SK-N-SH treated with all-trans-retinoic acid at 6 μM for 48 hours (cell line): ENCODE data around the gene SGPL1.

Experiments
- TF ChIP-seq, protein P1 (sequence below): fragments of 250-450 bp; sonication (Bioruptor Pico); IDR thresholded peaks from 2 replicates; pipeline ENCODE4 v1.5.1; 2020; ENCODE audit warnings: low read depth, mild to moderate bottlenecking, moderate library complexity
- TF ChIP-seq, protein P2 (sequence below): fragments of 250-450 bp; sonication (Bioruptor Pico); IDR thresholded peaks from 2 replicates; pipeline ENCODE4 v1.8.0; 2020; ENCODE audit warnings: mild to moderate bottlenecking, moderate library complexity, borderline replicate concordance

DNA sequence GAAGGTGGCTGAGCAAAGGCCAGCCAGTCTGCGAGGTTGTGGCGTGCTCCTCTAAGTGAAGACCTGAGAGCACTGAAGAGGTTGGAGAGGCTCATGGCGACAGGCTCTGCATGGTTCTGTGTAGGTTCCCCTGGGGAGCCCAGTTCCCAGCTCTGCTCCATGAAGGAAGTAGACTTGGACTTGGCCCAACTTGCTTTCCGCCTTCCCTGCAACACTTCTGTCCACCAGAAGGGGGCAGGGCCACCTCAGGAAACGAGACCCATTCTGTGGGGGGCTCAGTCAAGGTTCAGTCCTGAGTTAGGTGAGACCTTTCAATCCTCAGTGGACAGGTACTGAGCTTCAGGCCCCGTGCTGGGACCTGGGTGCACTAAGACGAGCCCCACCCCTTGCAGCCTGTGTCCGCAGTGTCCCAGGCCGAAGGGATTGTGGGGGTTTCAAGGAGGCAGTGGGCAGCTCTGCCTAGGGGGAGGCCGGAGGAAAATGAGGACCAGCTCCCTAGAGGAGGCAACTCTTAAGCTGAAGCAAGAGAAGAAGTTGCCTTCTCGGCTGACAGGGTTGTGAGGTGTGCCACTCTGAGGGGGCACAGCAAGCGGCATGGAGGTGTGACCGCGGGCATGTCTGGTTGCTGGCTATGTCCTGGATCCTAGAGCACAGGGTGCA is 87.6 kb downstream of the SGPL1 start:
- TF ChIP-seq, protein P1, sequence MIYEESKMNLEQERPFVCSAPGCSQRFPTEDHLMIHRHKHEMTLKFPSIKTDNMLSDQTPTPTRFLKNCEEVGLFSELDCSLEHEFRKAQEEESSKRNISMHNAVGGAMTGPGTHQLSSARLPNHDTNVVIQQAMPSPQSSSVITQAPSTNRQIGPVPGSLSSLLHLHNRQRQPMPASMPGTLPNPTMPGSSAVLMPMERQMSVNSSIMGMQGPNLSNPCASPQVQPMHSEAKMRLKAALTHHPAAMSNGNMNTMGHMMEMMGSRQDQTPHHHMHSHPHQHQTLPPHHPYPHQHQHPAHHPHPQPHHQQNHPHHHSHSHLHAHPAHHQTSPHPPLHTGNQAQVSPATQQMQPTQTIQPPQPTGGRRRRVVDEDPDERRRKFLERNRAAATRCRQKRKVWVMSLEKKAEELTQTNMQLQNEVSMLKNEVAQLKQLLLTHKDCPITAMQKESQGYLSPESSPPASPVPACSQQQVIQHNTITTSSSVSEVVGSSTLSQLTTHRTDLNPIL (CRISPR knock-in tag): no peak
- TF ChIP-seq, protein P2, sequence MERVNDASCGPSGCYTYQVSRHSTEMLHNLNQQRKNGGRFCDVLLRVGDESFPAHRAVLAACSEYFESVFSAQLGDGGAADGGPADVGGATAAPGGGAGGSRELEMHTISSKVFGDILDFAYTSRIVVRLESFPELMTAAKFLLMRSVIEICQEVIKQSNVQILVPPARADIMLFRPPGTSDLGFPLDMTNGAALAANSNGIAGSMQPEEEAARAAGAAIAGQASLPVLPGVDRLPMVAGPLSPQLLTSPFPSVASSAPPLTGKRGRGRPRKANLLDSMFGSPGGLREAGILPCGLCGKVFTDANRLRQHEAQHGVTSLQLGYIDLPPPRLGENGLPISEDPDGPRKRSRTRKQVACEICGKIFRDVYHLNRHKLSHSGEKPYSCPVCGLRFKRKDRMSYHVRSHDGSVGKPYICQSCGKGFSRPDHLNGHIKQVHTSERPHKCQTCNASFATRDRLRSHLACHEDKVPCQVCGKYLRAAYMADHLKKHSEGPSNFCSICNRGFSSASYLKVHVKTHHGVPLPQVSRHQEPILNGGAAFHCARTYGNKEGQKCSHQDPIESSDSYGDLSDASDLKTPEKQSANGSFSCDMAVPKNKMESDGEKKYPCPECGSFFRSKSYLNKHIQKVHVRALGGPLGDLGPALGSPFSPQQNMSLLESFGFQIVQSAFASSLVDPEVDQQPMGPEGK (CRISPR knock-in tag): no peak
